Measurements from ENCODE around the gene LMTK3. TPM values are rescaled to one million over a fixed set of nuclear protein-coding genes. Genes with fewer than 3 reads are reported as not detected.

The LMTK3 gene
- total and polyA plus RNA-seq, 10 donors: 0.29 to 4.2 (median 1.3) TPM

GRCh38 chr19:48473161-48473966, 38.3 kb downstream of the LMTK3 start:
- Histone ChIP-seq H3K4me1 (peaks cover 10 to 46% (median 27%) of the 10 kb centered on the region in 6 donors), H3K27me3 (replicated peaks in 1 of 7) (no peaks in the 10 kb centered on the region), H3K36me3 (peaks cover 0 to 83% (median 81%) of the 10 kb centered on the region in 6 donors), H3K9me3 (no peaks in the 10 kb centered on the region), H3K27ac (no peak overlapping the region), H3K4me3 (no peak overlapping the region)
- DNase-seq: no peak
- intact Hi-C loops (cut with DNase I; ENCODE audit: low total_unique reads): no loop called here
- WGBS, 5 donors: 88 to 92% (median 91%) methylated on average over 12 to 14 of the region's 14 CpGs
- TF ChIP-seq CTCF (IDR thresholded peaks at IDR 0.05 in 8 of 11, conservative IDR thresholded peaks at IDR 0.05 in 3 of 11): no peak
- peak in 1 of 3 donors; percentile 9 for TF ChIP-seq POLR2AphosphoS5 (IDR thresholded peaks at IDR 0.05)

GRCh38 chr19:48471836-48472235, 39.8 kb downstream of the LMTK3 start:
- Histone ChIP-seq H3K9me3 (no peaks in the 10 kb centered on the region), H3K27me3 (replicated peaks in 1 of 7) (no peaks in the 10 kb centered on the region), H3K36me3 (peaks cover 0 to 68% (median 66%) of the 10 kb centered on the region in 6 donors), H3K27ac (no peak overlapping the region), H3K4me1 (peaks cover 10 to 51% (median 31%) of the 10 kb centered on the region in 6 donors), H3K4me3 (no peak overlapping the region)
- TF ChIP-seq POLR2AphosphoS5 (IDR thresholded peaks at IDR 0.05) (no peak), POLR2A (IDR thresholded peaks at IDR 0.05) (no peak), CTCF (IDR thresholded peaks at IDR 0.05 in 8 of 11, conservative IDR thresholded peaks at IDR 0.05 in 3 of 11) (no peak)
- WGBS, 5 donors: 92 to 100% (median 97%) methylated on average over 4 of the region's 4 CpGs
- intact Hi-C loops (cut with DNase I; ENCODE audit: low total_unique reads): no loop called here
- DNase-seq: no peak

GRCh38 chr19:48470856-48471255, 40.8 kb downstream of the LMTK3 start:
- peak overlapping the region in 4 of 8 donors; percentile 83 to 97 (median 93) for H3K4me3 ChIP-seq
- H3K27ac ChIP-seq: peak overlapping the region in 1 of 8 donors; percentile 98
- peaks cover 10 to 51% (median 31%) of the 10 kb centered on the region in 6 donors for H3K4me1 ChIP-seq
- intact Hi-C loops (cut with DNase I; ENCODE audit: low total_unique reads): no loop called here
- WGBS, 5 donors: 90 to 91% (median 91%) methylated on average over 10 of the region's 10 CpGs
- no peak for TF ChIP-seq POLR2A (IDR thresholded peaks at IDR 0.05)
- no peak for TF ChIP-seq POLR2AphosphoS5 (IDR thresholded peaks at IDR 0.05)
- TF ChIP-seq CTCF (IDR thresholded peaks at IDR 0.05 in 8 of 11, conservative IDR thresholded peaks at IDR 0.05 in 3 of 11): no peak
- H3K36me3 ChIP-seq: peaks cover 0 to 58% (median 56%) of the 10 kb centered on the region in 6 donors
- H3K27me3 ChIP-seq (replicated peaks in 1 of 7): no peaks in the 10 kb centered on the region
- no peak for DNase-seq
- no peaks in the 10 kb centered on the region for H3K9me3 ChIP-seq

- H3K4me3 ChIP-seq: peak overlapping the region; percentile 83 to 99 (median 96)
- intact Hi-C loops (cut with DNase I; ENCODE audit: low total_unique reads): no loop called here
- peaks cover 0 to 51% (median 49%) of the 10 kb centered on the region in 6 donors for H3K36me3 ChIP-seq
- no peak for TF ChIP-seq POLR2AphosphoS5 (IDR thresholded peaks at IDR 0.05)
- TF ChIP-seq CTCF (IDR thresholded peaks at IDR 0.05 in 8 of 11, conservative IDR thresholded peaks at IDR 0.05 in 3 of 11): no peak
- no peak for TF ChIP-seq POLR2A (IDR thresholded peaks at IDR 0.05)
- DNase-seq: peak; percentile 85
- H3K27ac ChIP-seq: peak overlapping the region; percentile 95 to 99 (median 97)
- 57 to 69% (median 59%) methylated on average over 18 to 20 of the region's 20 CpGs for WGBS, 5 donors
- no peaks in the 10 kb centered on the region for H3K9me3 ChIP-seq
- H3K27me3 ChIP-seq (replicated peaks in 1 of 7): no peaks in the 10 kb centered on the region
- H3K4me1 ChIP-seq: peaks cover 10 to 46% (median 31%) of the 10 kb centered on the region in 6 donors
Measured at GRCh38 chr19:48469934-48470680, 41.5 kb downstream of the LMTK3 start.
